ENCODE measurements around the gene ZNRF3.

DNA sequence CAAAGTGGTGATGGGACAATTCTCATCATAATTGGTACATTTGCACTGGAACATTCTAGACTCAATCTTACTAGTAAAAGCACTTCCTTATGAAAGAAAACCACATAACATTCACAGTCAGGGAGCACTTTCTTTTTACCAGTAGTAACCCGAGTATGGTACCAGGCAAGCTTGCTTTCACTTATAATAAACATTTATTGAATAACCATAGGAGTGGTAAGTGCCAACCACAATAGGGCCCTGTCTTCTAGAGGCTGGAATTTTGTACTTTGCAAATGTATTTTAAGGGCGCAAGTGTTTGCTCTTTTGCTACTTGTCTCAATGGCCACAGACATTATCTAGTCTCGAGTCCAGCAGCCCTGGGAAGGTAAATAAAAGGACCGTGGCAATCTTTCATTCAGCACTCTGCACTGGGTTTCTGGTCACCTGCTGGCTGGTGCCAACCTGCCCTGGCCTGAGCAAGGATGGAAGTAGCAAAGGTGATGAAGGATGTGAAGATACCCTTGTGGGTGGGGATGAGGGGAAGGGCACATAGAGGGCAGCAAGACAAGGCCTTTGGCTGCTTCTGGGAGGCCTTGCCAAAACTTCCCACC lies 154.1 kb downstream of the ZNRF3 start:
- TF ChIP-seq, protein P1, sequence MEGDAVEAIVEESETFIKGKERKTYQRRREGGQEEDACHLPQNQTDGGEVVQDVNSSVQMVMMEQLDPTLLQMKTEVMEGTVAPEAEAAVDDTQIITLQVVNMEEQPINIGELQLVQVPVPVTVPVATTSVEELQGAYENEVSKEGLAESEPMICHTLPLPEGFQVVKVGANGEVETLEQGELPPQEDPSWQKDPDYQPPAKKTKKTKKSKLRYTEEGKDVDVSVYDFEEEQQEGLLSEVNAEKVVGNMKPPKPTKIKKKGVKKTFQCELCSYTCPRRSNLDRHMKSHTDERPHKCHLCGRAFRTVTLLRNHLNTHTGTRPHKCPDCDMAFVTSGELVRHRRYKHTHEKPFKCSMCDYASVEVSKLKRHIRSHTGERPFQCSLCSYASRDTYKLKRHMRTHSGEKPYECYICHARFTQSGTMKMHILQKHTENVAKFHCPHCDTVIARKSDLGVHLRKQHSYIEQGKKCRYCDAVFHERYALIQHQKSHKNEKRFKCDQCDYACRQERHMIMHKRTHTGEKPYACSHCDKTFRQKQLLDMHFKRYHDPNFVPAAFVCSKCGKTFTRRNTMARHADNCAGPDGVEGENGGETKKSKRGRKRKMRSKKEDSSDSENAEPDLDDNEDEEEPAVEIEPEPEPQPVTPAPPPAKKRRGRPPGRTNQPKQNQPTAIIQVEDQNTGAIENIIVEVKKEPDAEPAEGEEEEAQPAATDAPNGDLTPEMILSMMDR (IDR thresholded peaks at IDR 0.05) = no peak
- no peak for TF ChIP-seq EZH2 (IDR thresholded peaks at IDR 0.05; ENCODE audit: borderline replicate concordance, insufficient read depth, low read depth, low read length, poor library complexity, severe bottlenecking)
